Measurements from ENCODE around the gene PPDPF.

DNA sequence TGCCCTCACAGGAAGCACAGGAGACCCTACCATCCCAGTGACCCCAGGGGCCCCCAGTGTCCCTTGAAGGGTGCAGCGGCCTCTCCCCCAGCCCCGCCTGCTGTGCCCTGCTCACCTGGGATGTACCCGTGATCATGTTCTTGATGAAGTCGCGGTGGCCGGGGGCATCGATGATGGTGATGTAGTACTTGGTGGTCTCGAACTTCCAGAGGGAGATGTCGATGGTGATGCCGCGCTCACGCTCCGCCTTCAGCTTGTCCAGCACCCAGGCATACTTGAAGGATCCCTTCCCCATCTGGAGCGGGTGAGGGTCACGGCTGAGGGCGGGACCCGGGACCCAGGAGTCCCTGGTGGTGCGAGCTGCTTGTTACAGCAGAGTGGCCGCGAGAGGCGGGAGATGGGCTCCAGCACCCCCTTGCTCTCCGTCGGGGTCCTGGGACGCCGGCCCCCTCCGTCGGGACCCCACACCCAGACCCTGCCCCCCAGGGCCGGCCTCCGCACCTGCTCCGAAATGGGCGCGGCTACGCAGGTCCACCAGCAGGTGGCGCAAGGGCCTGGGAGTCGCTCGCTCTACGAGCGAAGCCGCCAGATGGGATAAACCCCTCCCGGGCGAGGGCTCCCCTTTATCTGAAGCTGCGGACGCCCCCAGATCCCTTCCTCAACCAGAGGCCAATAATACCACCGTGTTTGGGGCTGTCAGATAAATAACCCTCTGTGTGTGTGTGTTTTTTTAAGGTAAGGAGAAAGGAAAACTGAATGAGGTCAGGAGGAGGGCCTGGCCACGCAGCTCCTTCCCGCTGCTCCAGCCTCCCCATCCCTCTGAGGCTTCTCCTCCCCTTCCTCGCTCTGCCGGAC is 24.6 kb upstream of the PPDPF start:
- TF ChIP-seq, protein P1, sequence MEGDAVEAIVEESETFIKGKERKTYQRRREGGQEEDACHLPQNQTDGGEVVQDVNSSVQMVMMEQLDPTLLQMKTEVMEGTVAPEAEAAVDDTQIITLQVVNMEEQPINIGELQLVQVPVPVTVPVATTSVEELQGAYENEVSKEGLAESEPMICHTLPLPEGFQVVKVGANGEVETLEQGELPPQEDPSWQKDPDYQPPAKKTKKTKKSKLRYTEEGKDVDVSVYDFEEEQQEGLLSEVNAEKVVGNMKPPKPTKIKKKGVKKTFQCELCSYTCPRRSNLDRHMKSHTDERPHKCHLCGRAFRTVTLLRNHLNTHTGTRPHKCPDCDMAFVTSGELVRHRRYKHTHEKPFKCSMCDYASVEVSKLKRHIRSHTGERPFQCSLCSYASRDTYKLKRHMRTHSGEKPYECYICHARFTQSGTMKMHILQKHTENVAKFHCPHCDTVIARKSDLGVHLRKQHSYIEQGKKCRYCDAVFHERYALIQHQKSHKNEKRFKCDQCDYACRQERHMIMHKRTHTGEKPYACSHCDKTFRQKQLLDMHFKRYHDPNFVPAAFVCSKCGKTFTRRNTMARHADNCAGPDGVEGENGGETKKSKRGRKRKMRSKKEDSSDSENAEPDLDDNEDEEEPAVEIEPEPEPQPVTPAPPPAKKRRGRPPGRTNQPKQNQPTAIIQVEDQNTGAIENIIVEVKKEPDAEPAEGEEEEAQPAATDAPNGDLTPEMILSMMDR (optimal IDR thresholded peaks at IDR 0.05 in 1 of 3, IDR thresholded peaks at IDR 0.05 in 1 of 3, conservative IDR thresholded peaks at IDR 0.05 in 1 of 3; ENCODE audit: extremely low read depth in 1 of 3, insufficient read depth in 2 of 3, low read length in 3 of 3): peak; percentile 70 to 98 (median 82)
- TF ChIP-seq EZH2 (IDR thresholded peaks at IDR 0.05; ENCODE audit: low read length): no peak
